Measurements from ENCODE around the gene KDM5A. TPM values are rescaled to one million over a fixed set of nuclear protein-coding genes. Genes with fewer than 3 reads are reported as not detected.

Gene KDM5A
- total and polyA plus RNA-seq, 2 experiments from 2014 or later = 47.1 to 48.3 TPM

- ATAC-seq (no peak), DNase-seq (ENCODE audit: low spot score) (no peak)
- no peak overlapping the region for H3K4me3 Mint-ChIP-seq
- no peaks in the 10 kb centered on the region for H3F3A ChIP-seq (replicated peaks; ENCODE audit: low read depth)
- H3K27me3 Mint-ChIP-seq (ENCODE audit: insufficient read depth, low read depth, poor library complexity) = peaks cover 7% of the 10 kb centered on the region
- H3K36me3 ChIP-seq (ENCODE audit: insufficient read depth) = no peaks in the 10 kb centered on the region
- H3K27me3 ChIP-seq (ENCODE audit: insufficient read depth) = no peaks in the 10 kb centered on the region
- no peak overlapping the region for H3K4me3 ChIP-seq
- H3K4me1 Mint-ChIP-seq = 0 out of 3 replicates have a peak, but pooled peaks cover 3% of the 10 kb centered on the region
- TF ChIP-seq REST (IDR thresholded peaks at IDR 0.05; ENCODE audit: unreplicated experiment) (no peak), CTCF (conservative IDR thresholded peaks at IDR 0.05; ENCODE audit: low read depth in 2 of 2) (no peak), ZNF114 (CRISPR knock-in tag; IDR thresholded peaks at IDR 0.05) (no peak), ZNF462 (CRISPR knock-in tag; IDR thresholded peaks at IDR 0.05) (no peak), ETS1 (IDR thresholded peaks at IDR 0.05) (no peak), ZNF331 (CRISPR knock-in tag; IDR thresholded peaks at IDR 0.05; ENCODE audit: low read depth) (no peak), EZH2 (IDR thresholded peaks at IDR 0.05; ENCODE audit: low read depth, unreplicated experiment) (no peak), NANOG (IDR thresholded peaks at IDR 0.05; ENCODE audit: borderline replicate concordance) (no peak), EZH2phosphoT487 (IDR thresholded peaks at IDR 0.05; ENCODE audit: unreplicated experiment) (no peak), JUNB (IDR thresholded peaks at IDR 0.05; ENCODE audit: unreplicated experiment) (no peak), STAT1 (IDR thresholded peaks at IDR 0.05; ENCODE audit: unreplicated experiment) (no peak), POLR2AphosphoS5 (IDR thresholded peaks at IDR 0.05; ENCODE audit: low read depth) (no peak), CREB1 (CRISPR knock-in tag; IDR thresholded peaks at IDR 0.05; ENCODE audit: low read depth) (no peak)
- no peak overlapping the region for H2AFZ ChIP-seq
- no peak overlapping the region for H3K27ac Mint-ChIP-seq
- no peaks in the 10 kb centered on the region for H4K20me1 ChIP-seq (replicated peaks; ENCODE audit: insufficient read depth)
- no peak overlapping the region for H3K27ac ChIP-seq (ENCODE audit: low read depth)
- H3K4me1 ChIP-seq (ENCODE audit: insufficient read depth) = no peaks in the 10 kb centered on the region
- H3K9me2 ChIP-seq (ENCODE audit: insufficient read depth) = no peaks in the 10 kb centered on the region
- H3K36me3 Mint-ChIP-seq (ENCODE audit: low read depth) = peaks cover 13% of the 10 kb centered on the region
- peaks cover 30% of the 10 kb centered on the region for H3K9me3 Mint-ChIP-seq
- no peaks in the 10 kb centered on the region for H3K79me2 ChIP-seq (replicated peaks; ENCODE audit: insufficient read depth)
- no peak overlapping the region for H3K4me2 ChIP-seq
Measured at GRCh38 chr12:237026-237815, 151.9 kb downstream of the KDM5A start.
